Renal cortex interstitium (tissue), 11 donors: Measurements from ENCODE around the gene MAP2K7. TPM values are rescaled to one million over a fixed set of nuclear protein-coding genes. Genes with fewer than 3 reads are reported as not detected.
"Not testable (repeated sequence)": the region's sequence is repeated elsewhere in the genome, so short reads cannot be mapped to it uniquely, and the experiment has no call there.

Experiments used
- DNase-seq, 11 donors: peaks; one replicate each; pipeline ENCODE4 v3.0.0-alpha.2; 2013; ENCODE audit warnings: low read depth in 9 of 11, low spot score in 4 of 11; ENCODE audit errors: extremely low read depth in 1 of 11
- polyA plus RNA-seq, 3 donors: library from polyadenylated mRNA; unstranded; fragments of 120-200 nt; gene quantifications; one replicate each; pipeline ENCODE4 v1.2.1, GENCODE V29; 2013; ENCODE audit not compliant: insufficient read length in 3 of 3

Gene MAP2K7
- polyA plus RNA-seq, 3 donors: 23.7 to 41.9 (median 33.7) TPM

- no peak for DNase-seq
Measured at GRCh38 chr19:7874897-7875273, 28.8 kb upstream of the MAP2K7 start.

- DNase-seq: no peak
Measured at GRCh38 chr19:7877249-7877836, 26.3 kb upstream of the MAP2K7 start.

GRCh38 chr19:7879111-7879807, 24.4 kb upstream of the MAP2K7 start:
- no peak for DNase-seq

- DNase-seq: no peak
Measured at GRCh38 chr19:7879836-7880235, 23.8 kb upstream of the MAP2K7 start.

- no peak for DNase-seq
Measured at GRCh38 chr19:7881910-7882309, 21.8 kb upstream of the MAP2K7 start.

GRCh38 chr19:7883105-7883504, 20.6 kb upstream of the MAP2K7 start:
- DNase-seq: no peak

GRCh38 chr19:7883796-7884570, 19.7 kb upstream of the MAP2K7 start:
- no peak for DNase-seq

GRCh38 chr19:7885818-7886217, 17.9 kb upstream of the MAP2K7 start:
- no peak for DNase-seq

- DNase-seq: no peak
Measured at GRCh38 chr19:7887408-7888144, 16.1 kb upstream of the MAP2K7 start.

- no peak for DNase-seq
Measured at GRCh38 chr19:7888145-7888825, 15.4 kb upstream of the MAP2K7 start, which contains the start of gene LRRC8E. Gene LRRC8E (plus strand): TSS chr19:7888510. CDS start chr19:7895604, 7,094 bp downstream.

GRCh38 chr19:7888826-7889217, 14.9 kb upstream of the MAP2K7 start:
- no peak for DNase-seq

GRCh38 chr19:7893362-7894101, 10.1 kb upstream of the MAP2K7 start:
- not testable (repeated sequence) for DNase-seq

GRCh38 chr19:7894612-7895309, 8.9 kb upstream of the MAP2K7 start:
- DNase-seq: no peak

GRCh38 chr19:7895565-7895964, 8.1 kb upstream of the MAP2K7 start:
- no peak for DNase-seq

GRCh38 chr19:7897292-7897691, 6.4 kb upstream of the MAP2K7 start:
- no peak for DNase-seq

GRCh38 chr19:7898967-7899366, 4.7 kb upstream of the MAP2K7 start:
- no peak for DNase-seq

GRCh38 chr19:7899751-7900378, 3.8 kb upstream of the MAP2K7 start:
- no peak for DNase-seq
